ENCODE measurements around the gene DISC1.

DNA sequence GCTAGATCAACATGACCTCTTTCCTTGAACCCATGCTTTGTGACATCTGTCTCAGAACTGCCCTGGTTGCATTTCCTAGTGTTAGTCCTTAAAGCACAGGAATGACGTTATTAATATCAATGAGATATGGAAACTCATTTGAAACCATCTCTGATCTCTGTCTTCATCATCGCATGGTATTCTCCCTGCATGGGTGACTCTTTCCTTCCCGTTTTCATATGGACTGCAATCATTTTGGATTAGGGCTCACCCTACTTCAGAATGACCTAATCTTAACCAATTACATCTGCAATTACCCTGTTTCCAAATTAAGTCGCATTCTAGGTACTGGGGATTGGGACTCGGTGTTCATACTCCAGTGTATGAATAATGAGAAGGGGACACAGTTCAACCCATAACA, 41.7 kb upstream of the DISC1 start:
- TF ChIP-seq POLR2AphosphoS5 (IDR thresholded peaks at IDR 0.05): no peak
- TF ChIP-seq, protein P1, sequence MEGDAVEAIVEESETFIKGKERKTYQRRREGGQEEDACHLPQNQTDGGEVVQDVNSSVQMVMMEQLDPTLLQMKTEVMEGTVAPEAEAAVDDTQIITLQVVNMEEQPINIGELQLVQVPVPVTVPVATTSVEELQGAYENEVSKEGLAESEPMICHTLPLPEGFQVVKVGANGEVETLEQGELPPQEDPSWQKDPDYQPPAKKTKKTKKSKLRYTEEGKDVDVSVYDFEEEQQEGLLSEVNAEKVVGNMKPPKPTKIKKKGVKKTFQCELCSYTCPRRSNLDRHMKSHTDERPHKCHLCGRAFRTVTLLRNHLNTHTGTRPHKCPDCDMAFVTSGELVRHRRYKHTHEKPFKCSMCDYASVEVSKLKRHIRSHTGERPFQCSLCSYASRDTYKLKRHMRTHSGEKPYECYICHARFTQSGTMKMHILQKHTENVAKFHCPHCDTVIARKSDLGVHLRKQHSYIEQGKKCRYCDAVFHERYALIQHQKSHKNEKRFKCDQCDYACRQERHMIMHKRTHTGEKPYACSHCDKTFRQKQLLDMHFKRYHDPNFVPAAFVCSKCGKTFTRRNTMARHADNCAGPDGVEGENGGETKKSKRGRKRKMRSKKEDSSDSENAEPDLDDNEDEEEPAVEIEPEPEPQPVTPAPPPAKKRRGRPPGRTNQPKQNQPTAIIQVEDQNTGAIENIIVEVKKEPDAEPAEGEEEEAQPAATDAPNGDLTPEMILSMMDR (IDR thresholded peaks at IDR 0.05): no peak
- TF ChIP-seq EP300 (IDR thresholded peaks at IDR 0.05): no peak
